GM12878 (cell line): ENCODE measurements around the gene ADAM19.

ENCODE experiments used
- CHD4 ChIP-seq: fragments of 200-600 bp; sonication (generic); IDR thresholded peaks from 2 replicates; pipeline ENCODE4 v1.6.1; 2016; ENCODE audit warnings: mild to moderate bottlenecking
- CTCF ChIP-seq, 3 experiments: IDR thresholded peaks in 2 of 3; conservative IDR thresholded peaks in 1 of 3; 2 replicates each; pipeline ENCODE4 v1.5.1; 2011; ENCODE audit warnings: low read depth in 3 of 3, low read length in 3 of 3, mild to moderate bottlenecking in 3 of 3, control low read depth in 2 of 3, moderate library complexity in 2 of 3, inconsistent platforms in 1 of 3, mixed read lengths in 1 of 3; ENCODE audit not compliant: control insufficient read depth in 2 of 3, insufficient read depth in 1 of 3; ENCODE audit errors: extremely low read depth in 1 of 3
- EGR1 ChIP-seq, 2 experiments: IDR thresholded peaks; 1 replicate in 1 of 2; 2 replicates in 1 of 2; pipeline ENCODE4 v1.6.1; 2011 to 2012; ENCODE audit warnings: low read depth in 2 of 2, low read length in 2 of 2, borderline replicate concordance in 1 of 2, mild to moderate bottlenecking in 1 of 2, moderate library complexity in 1 of 2
- EP300 ChIP-seq, 2 experiments: fragments of 150-350 bp in 1 of 2; IDR thresholded peaks; 2 replicates each; pipeline ENCODE4 v1.6.1; 2011 to 2012; ENCODE audit warnings: low read depth in 2 of 2, low read length in 2 of 2, borderline replicate concordance in 1 of 2, improper control_type of control experiment in 1 of 2, inconsistent platforms in 1 of 2; ENCODE audit not compliant: control insufficient read depth in 1 of 2
- FOXK2 ChIP-seq: fragments of 450-650 bp; IDR thresholded peaks from 2 replicates; pipeline ENCODE4 v1.6.1; 2017; ENCODE audit warnings: mild to moderate bottlenecking, moderate library complexity
- POU2F2 ChIP-seq: IDR thresholded peaks from 3 replicates; pipeline ENCODE4 v1.6.1; 2011; ENCODE audit warnings: low read depth, mild to moderate bottlenecking, low read length, borderline replicate concordance
- SKIL ChIP-seq: fragments of 450-650 bp; IDR thresholded peaks from 2 replicates; pipeline ENCODE4 v1.6.1; 2017; ENCODE audit warnings: mild to moderate bottlenecking, low read depth, inconsistent platforms; ENCODE audit not compliant: poor library complexity, severe bottlenecking
- ZNF274 ChIP-seq: IDR thresholded peaks from one replicate; pipeline ENCODE4 v1.8.0; 2011; ENCODE audit not compliant: insufficient read length, insufficient read depth
- ZNF592 ChIP-seq: fragments of 450-650 bp; IDR thresholded peaks from 2 replicates; pipeline ENCODE4 v1.6.1; 2017; ENCODE audit warnings: mild to moderate bottlenecking, moderate library complexity

- TF ChIP-seq EGR1 (IDR thresholded peaks at IDR 0.05; ENCODE audit: borderline replicate concordance in 1 of 2, low read depth in 2 of 2, low read length in 2 of 2) = no peak
- TF ChIP-seq CTCF (IDR thresholded peaks at IDR 0.05 in 2 of 3, conservative IDR thresholded peaks at IDR 0.05 in 1 of 3; ENCODE audit: control insufficient read depth in 2 of 3, extremely low read depth in 1 of 3, insufficient read depth in 1 of 3, low read depth in 3 of 3, low read length in 3 of 3) = no peak
- no peak for TF ChIP-seq SKIL
- TF ChIP-seq POU2F2 = no peak
- no peak for TF ChIP-seq FOXK2
- no peak for TF ChIP-seq EP300 (IDR thresholded peaks at IDR 0.05; ENCODE audit: borderline replicate concordance in 1 of 2, control insufficient read depth in 1 of 2, low read depth in 2 of 2, low read length in 2 of 2)
- TF ChIP-seq ZNF274 = no peak
- TF ChIP-seq CHD4 = no peak
- TF ChIP-seq ZNF592 = no peak
These were observed 24.7 kb upstream of the ADAM19 start for GRCh38 chr5:157600252-157600651.
